Measurements from ENCODE around the gene SLCO2B1.
A peak's percentile ranks its signal among the peaks of the same experiment; 100 is the strongest.

The SLCO2B1 gene

GRCh38 chr11:75201771-75202170, 50.9 kb downstream of the SLCO2B1 start:
- TF ChIP-seq, protein P1, sequence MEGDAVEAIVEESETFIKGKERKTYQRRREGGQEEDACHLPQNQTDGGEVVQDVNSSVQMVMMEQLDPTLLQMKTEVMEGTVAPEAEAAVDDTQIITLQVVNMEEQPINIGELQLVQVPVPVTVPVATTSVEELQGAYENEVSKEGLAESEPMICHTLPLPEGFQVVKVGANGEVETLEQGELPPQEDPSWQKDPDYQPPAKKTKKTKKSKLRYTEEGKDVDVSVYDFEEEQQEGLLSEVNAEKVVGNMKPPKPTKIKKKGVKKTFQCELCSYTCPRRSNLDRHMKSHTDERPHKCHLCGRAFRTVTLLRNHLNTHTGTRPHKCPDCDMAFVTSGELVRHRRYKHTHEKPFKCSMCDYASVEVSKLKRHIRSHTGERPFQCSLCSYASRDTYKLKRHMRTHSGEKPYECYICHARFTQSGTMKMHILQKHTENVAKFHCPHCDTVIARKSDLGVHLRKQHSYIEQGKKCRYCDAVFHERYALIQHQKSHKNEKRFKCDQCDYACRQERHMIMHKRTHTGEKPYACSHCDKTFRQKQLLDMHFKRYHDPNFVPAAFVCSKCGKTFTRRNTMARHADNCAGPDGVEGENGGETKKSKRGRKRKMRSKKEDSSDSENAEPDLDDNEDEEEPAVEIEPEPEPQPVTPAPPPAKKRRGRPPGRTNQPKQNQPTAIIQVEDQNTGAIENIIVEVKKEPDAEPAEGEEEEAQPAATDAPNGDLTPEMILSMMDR (IDR thresholded peaks at IDR 0.05; ENCODE audit: low read depth, low read length, missing control alignments): no peak
- H3K4me3 ChIP-seq (ENCODE audit: low read depth, low read length): no peak overlapping the region
- no peak for DNase-seq (ENCODE audit: low read depth)

DNA sequence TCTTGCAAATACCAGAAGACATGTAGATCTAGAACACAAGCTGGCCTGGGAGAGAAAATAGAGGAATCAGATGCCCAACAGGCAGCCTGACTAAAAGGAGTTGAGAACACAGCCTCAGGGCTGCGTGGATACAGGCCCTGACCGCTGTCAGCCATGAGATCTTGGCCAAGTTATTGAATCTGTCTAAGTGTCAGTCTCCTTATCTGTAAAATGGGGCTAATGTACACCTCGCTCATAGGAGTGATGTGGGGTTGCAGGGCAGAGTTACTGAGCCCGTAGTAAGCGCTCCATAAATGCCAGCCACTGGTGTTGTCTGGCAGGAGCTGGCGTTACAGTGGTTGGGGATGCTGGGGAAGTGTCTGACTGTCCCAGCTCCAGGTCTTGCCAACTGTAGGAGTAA, 51.3 kb downstream of the SLCO2B1 start:
- TF ChIP-seq, protein P1 (IDR thresholded peaks at IDR 0.05; ENCODE audit: low read depth, low read length, missing control alignments): no peak
- H3K4me3 ChIP-seq (ENCODE audit: low read depth, low read length): no peak overlapping the region
- DNase-seq (ENCODE audit: low read depth): no peak

GRCh38 chr11:75203138-75203537, 52.2 kb downstream of the SLCO2B1 start:
- TF ChIP-seq, protein P1 (IDR thresholded peaks at IDR 0.05; ENCODE audit: low read depth, low read length, missing control alignments): no peak
- H3K4me3 ChIP-seq (ENCODE audit: low read depth, low read length): no peak overlapping the region
- no peak for DNase-seq (ENCODE audit: low read depth)

DNA sequence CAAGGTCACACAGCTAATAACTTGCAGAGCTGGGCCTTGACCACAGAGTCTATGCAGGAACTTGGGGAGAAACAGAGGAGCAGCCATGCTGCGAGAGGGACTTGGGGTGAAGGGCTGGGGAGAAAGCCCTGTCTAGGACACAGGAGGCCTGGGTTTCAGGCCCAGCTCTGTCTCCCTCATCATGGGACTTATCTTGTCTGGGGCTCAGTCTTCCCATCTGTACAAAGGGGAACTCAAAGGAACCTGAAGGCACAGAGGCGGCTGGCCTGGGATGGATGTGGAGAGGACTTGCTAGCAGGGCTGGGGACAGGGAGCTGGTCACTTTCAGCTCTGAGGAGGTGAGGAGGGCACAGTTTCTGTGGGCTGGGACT, 52.7 kb downstream of the SLCO2B1 start:
- DNase-seq (ENCODE audit: low read depth): no peak
- TF ChIP-seq, protein P1 (IDR thresholded peaks at IDR 0.05; ENCODE audit: low read depth, low read length, missing control alignments): no peak

DNA sequence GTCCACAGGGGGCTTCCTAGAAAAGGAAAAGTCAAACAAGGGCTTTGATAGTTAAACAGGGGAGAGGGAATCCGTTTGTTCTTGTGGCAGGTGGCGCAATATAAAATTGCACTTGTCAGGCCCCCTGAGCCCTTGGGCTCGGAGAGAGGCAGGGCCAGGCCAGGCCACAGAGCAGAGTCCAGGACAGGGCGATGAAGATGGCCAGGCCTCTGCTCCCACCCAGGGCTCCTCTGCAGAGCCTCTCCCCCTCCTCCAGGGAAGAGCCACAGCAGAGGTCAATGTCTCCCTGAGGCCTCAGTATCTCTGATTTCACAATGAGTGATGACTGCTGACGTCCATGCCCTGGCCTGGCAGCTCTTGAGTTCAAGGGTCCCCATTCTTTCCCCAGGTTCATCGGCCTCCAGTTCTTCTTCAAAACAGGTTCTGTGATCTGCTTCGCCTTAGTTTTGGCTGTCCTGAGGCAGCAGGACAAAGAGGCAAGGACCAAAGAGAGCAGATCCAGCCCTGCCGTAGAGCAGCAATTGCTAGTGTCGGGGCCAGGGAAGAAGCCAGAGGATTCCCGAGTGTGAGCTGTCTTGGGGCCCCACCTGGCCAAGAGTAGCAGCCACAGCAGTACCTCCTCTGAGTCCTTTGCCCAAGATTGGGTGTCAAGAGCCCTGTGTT, 53.2 kb downstream of the SLCO2B1 start:
- no peak overlapping the region for H3K4me3 ChIP-seq (ENCODE audit: low read depth, low read length)
- TF ChIP-seq, protein P1 (IDR thresholded peaks at IDR 0.05; ENCODE audit: low read depth, low read length, missing control alignments): no peak
- DNase-seq (ENCODE audit: low read depth): no peak

More for the DNA sequence above, 52.7 kb downstream of the SLCO2B1 start:
- no peak overlapping the region for H3K4me3 ChIP-seq (ENCODE audit: low read depth, low read length)

DNA sequence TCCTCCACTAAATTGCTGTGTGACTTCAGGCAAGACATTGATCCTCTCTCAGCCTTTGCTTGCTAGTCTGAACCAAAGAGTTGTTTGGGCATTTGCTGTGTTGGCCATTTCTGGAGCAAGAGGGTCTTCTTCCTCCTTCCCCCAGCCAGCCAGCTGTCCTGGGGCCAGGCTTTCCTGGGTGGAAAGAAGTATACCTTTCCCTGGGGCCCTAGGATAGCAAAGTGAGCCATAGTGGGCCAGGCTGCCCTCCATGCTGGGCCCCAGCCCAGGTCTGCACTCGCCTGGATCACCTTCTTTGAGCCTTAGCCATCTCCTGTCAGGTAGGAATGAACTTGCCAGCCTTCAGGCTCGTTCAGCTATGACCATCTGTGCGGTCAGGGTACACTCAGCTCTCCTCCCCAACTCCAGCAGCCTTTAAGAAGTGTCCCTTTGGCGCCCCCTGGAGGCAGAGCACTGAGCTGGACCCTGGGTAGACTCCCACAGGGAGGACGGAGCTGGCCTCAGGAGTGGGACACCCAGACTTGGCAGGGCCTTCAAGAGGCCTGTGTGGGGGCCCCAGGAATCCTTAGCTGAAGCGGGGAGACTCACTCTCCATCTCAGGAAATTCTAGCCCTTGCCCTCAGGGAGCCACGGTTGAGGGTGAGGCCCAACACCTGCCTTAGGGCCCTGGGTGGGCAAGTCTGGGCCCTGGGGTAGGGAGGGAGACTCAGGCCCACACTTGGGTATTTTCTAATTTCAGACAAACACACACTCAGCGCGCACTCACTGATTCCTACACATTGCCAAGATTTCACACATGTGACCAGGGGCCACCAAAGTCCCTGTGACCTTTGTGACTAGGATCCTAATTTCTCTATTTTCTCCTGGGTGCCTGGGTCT, 54.0 kb downstream of the SLCO2B1 start:
- TF ChIP-seq, protein P1 (IDR thresholded peaks at IDR 0.05; ENCODE audit: low read depth, low read length, missing control alignments): peak; percentile 88
- peak; percentile 21 for DNase-seq (ENCODE audit: low read depth)
- no peak overlapping the region for H3K4me3 ChIP-seq (ENCODE audit: low read depth, low read length)

All from GM12864 (cell line).